Sigmoid colon (tissue), 4 donors: Measurements from ENCODE around the gene MBLAC2.
A peak's percentile ranks its signal among the peaks of the same experiment; 100 is the strongest.

Experiments
- EP300 ChIP-seq, 4 donors: sonication (generic); formaldehyde crosslinking; IDR thresholded peaks; one replicate each; pipeline ENCODE4 v1.6.1; 2017; ENCODE audit warnings: antibody characterized with exemption in 4 of 4
- POLR2AphosphoS5 ChIP-seq, 4 donors: sonication (generic); formaldehyde crosslinking; IDR thresholded peaks; one replicate each; pipeline ENCODE4 v1.6.1; 2017; ENCODE audit warnings: antibody characterized with exemption in 4 of 4
- TF ChIP-seq, protein P1 (sequence below), 4 experiments: fragments of 450-650 bp in 3 of 4; fragments of 200-600 bp in 1 of 4; IDR thresholded peaks; one replicate each; pipeline ENCODE4 v1.5.1; 2016 to 2019; ENCODE audit warnings: antibody characterized with exemption in 4 of 4, mild to moderate bottlenecking in 3 of 4, moderate library complexity in 2 of 4

DNA sequence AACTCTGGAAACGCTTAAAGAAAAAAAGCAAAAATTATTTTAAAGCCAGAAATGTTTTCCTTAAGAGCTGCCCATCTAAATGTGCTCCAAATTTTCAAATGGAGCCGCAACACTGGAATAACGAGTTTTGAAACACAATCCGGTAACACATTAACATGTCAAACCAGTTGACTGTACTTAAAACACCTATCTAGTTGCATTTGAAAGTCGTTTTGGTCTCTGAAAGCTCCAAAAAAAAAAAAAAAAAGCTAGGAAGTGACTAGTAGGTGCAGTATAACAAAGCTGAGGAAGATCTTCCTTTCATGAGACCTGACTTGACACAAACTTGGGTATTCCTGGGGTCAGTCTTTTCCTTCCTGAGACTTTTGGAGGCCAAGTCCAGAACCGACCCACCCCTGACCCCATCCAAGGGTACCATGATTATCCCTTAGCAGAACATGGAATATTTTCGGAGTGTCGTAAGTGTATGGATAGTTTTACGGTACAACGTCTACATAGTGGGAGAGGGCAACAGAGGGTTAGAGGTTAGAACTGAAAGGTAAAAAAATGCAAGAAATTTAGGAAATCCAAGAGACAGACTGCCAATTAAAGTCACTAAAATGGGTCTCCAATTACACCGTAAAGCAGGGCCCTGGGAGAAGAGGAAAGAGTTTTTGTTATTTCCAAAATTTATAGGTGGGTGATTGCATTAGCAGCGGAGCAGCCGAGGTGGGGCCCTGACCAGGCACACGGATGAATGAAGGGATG is 65.8 kb downstream of the MBLAC2 start:
- TF ChIP-seq, protein P1, sequence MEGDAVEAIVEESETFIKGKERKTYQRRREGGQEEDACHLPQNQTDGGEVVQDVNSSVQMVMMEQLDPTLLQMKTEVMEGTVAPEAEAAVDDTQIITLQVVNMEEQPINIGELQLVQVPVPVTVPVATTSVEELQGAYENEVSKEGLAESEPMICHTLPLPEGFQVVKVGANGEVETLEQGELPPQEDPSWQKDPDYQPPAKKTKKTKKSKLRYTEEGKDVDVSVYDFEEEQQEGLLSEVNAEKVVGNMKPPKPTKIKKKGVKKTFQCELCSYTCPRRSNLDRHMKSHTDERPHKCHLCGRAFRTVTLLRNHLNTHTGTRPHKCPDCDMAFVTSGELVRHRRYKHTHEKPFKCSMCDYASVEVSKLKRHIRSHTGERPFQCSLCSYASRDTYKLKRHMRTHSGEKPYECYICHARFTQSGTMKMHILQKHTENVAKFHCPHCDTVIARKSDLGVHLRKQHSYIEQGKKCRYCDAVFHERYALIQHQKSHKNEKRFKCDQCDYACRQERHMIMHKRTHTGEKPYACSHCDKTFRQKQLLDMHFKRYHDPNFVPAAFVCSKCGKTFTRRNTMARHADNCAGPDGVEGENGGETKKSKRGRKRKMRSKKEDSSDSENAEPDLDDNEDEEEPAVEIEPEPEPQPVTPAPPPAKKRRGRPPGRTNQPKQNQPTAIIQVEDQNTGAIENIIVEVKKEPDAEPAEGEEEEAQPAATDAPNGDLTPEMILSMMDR (IDR thresholded peaks at IDR 0.05) = no peak
- peak in 1 of 4 donors; percentile 35 for TF ChIP-seq POLR2AphosphoS5 (IDR thresholded peaks at IDR 0.05)
- no peak for TF ChIP-seq EP300 (IDR thresholded peaks at IDR 0.05)
